Mesenchymal stem cell (in vitro differentiated cells and primary cell): ENCODE data around the gene SYNJ2BP.

Experiments used
- DNase-seq: peaks from one replicate; pipeline ENCODE4 v3.0.0-alpha.2; 2013
- H2AFZ ChIP-seq: one replicate; pipeline ENCODE4 v1.6.1; 2013; ENCODE audit warnings: low read depth, mild to moderate bottlenecking, control low read depth, inconsistent platforms, low read length, moderate library complexity
- H2AK5ac ChIP-seq: 2 replicates; pipeline ENCODE4 v1.6.1; 2013; ENCODE audit warnings: low read length, moderate library complexity, mild to moderate bottlenecking, inconsistent platforms; ENCODE audit not compliant: severe bottlenecking
- H2BK120ac ChIP-seq: one replicate; pipeline ENCODE4 v1.6.1; 2013; ENCODE audit warnings: low read depth, mild to moderate bottlenecking, inconsistent platforms, low read length, moderate library complexity
- H2BK12ac ChIP-seq, 2 experiments: one replicate each; pipeline ENCODE4 v1.6.1; 2013; ENCODE audit warnings: inconsistent platforms in 2 of 2, low read length in 2 of 2, mild to moderate bottlenecking in 2 of 2, moderate library complexity in 2 of 2, control low read depth in 1 of 2
- H2BK15ac ChIP-seq: one replicate; pipeline ENCODE4 v1.6.1; 2013; ENCODE audit warnings: mild to moderate bottlenecking, low read depth, inconsistent platforms; ENCODE audit not compliant: poor library complexity, severe bottlenecking
- H2BK5ac ChIP-seq: 2 replicates; pipeline ENCODE4 v1.6.1; 2013; ENCODE audit warnings: low read depth, mild to moderate bottlenecking, low read length, control low read depth, inconsistent platforms; ENCODE audit not compliant: poor library complexity, severe bottlenecking
- H3K14ac ChIP-seq, 2 experiments: one replicate each; pipeline ENCODE4 v1.6.1; 2013; ENCODE audit warnings: inconsistent platforms in 2 of 2, low read length in 2 of 2, control low read depth in 1 of 2, mild to moderate bottlenecking in 1 of 2, moderate library complexity in 1 of 2
- H3K18ac ChIP-seq, 2 experiments: one replicate each; pipeline ENCODE4 v1.6.1; 2013; ENCODE audit warnings: inconsistent platforms in 2 of 2, low read length in 2 of 2, control low read depth in 1 of 2, low read depth in 1 of 2, mild to moderate bottlenecking in 1 of 2
- H3K23ac ChIP-seq, 2 experiments: one replicate each; pipeline ENCODE4 v1.6.1; 2013; ENCODE audit warnings: inconsistent platforms in 2 of 2, low read length in 2 of 2, mild to moderate bottlenecking in 2 of 2, moderate library complexity in 2 of 2, control low read depth in 1 of 2
- H3K27ac ChIP-seq: 2 replicates; pipeline ENCODE4 v1.5.1; 2013; ENCODE audit warnings: mild to moderate bottlenecking, moderate library complexity, low read length, control low read depth, inconsistent platforms; ENCODE audit not compliant: poor library complexity, severe bottlenecking
- H3K27me3 ChIP-seq, 2 experiments: 2 replicates each; pipeline versions ENCODE4 v1.6.1 to v1.7.0; 2013; ENCODE audit warnings: low read length in 2 of 2, mild to moderate bottlenecking in 2 of 2, moderate library complexity in 2 of 2, control low read depth in 1 of 2, inconsistent platforms in 1 of 2; ENCODE audit not compliant: control insufficient read depth in 1 of 2, insufficient read depth in 1 of 2
- H3K36me3 ChIP-seq, 2 experiments: 2 replicates each; pipeline versions ENCODE4 v1.6.1 to v1.7.0; 2013; ENCODE audit warnings: low read length in 2 of 2, control low read depth in 1 of 2, inconsistent platforms in 1 of 2, low read depth in 1 of 2, mild to moderate bottlenecking in 1 of 2; ENCODE audit not compliant: insufficient read depth in 2 of 2, control insufficient read depth in 1 of 2
- H3K4ac ChIP-seq, 2 experiments: one replicate each; pipeline ENCODE4 v1.6.1; 2013; ENCODE audit warnings: inconsistent platforms in 2 of 2, low read length in 2 of 2, mild to moderate bottlenecking in 2 of 2, moderate library complexity in 2 of 2, control low read depth in 1 of 2, low read depth in 1 of 2
- H3K4me1 ChIP-seq: 2 replicates; pipeline ENCODE4 v1.6.1; 2013; ENCODE audit warnings: low read depth, low read length, control low read depth; ENCODE audit not compliant: control insufficient read depth, insufficient read depth
- H3K4me2 ChIP-seq: 2 replicates; pipeline ENCODE4 v1.6.1; 2013; ENCODE audit warnings: low read length, mild to moderate bottlenecking, inconsistent platforms; ENCODE audit not compliant: poor library complexity, severe bottlenecking
- H3K4me3 ChIP-seq, 2 experiments: 2 replicates each; pipeline versions ENCODE4 v1.5.1 to v1.7.0; 2013; ENCODE audit warnings: low read length in 2 of 2, mild to moderate bottlenecking in 2 of 2, control low read depth in 1 of 2, low read depth in 1 of 2; ENCODE audit not compliant: insufficient read depth in 1 of 2
- H3K79me1 ChIP-seq: replicated peaks from 2 replicates; pipeline ENCODE4 v1.6.1; 2013; ENCODE audit warnings: mild to moderate bottlenecking, control low read depth, low read length, inconsistent platforms; ENCODE audit not compliant: poor library complexity, severe bottlenecking
- H3K9ac ChIP-seq: 2 replicates; pipeline ENCODE4 v1.7.0; 2013; ENCODE audit warnings: mild to moderate bottlenecking, low read length, moderate library complexity
- H3K9me3 ChIP-seq: 2 replicates; pipeline ENCODE4 v1.7.0; 2013; ENCODE audit warnings: mild to moderate bottlenecking, low read length; ENCODE audit not compliant: control insufficient read depth
- H4K8ac ChIP-seq: one replicate; pipeline ENCODE4 v1.6.1; 2013; ENCODE audit warnings: inconsistent platforms, mild to moderate bottlenecking, low read length, moderate library complexity
- H4K91ac ChIP-seq: one replicate; pipeline ENCODE4 v1.6.1; 2013; ENCODE audit warnings: mild to moderate bottlenecking, low read length, inconsistent platforms
- WGBS: methylation state at CpG from one replicate; pipeline ENCODE4 v1.1.7; 2013; ENCODE audit warnings: mixed read lengths; 5-methylcytosine and 5-hydroxymethylcytosine counted together

SYNJ2BP gene

GRCh38 chr14:70401643-70402042 is 15.2 kb downstream of the SYNJ2BP start:
- Histone ChIP-seq H3K36me3 (peaks cover 0 to 22% of the 10 kb centered on the region in 2 experiments), H2BK120ac (no peak overlapping the region), H3K4ac (no peak overlapping the region), H3K27ac (no peak overlapping the region), H2AK5ac (no peak overlapping the region), H2BK5ac (no peak overlapping the region), H3K4me1 (no peaks in the 10 kb centered on the region), H3K4me2 (no peak overlapping the region), H3K79me1 (peaks cover 43% of the 10 kb centered on the region), H3K9me3 (no peaks in the 10 kb centered on the region), H3K18ac (no peak overlapping the region), H3K4me3 (no peak overlapping the region), H3K23ac (no peak overlapping the region), H3K27me3 (no peaks in the 10 kb centered on the region), H4K8ac (no peak overlapping the region), H2AFZ (no peak overlapping the region), H2BK12ac (no peak overlapping the region), H4K91ac (no peak overlapping the region), H2BK15ac (no peak overlapping the region), H3K14ac (no peak overlapping the region), H3K9ac (no peak overlapping the region)
- no peak for DNase-seq
- 99% methylated on average over 3 of the region's 4 CpGs for WGBS

- no peak overlapping the region for H3K4me2 ChIP-seq
- no peak overlapping the region for H3K4ac ChIP-seq
- H3K23ac ChIP-seq = no peak overlapping the region
- no peaks in the 10 kb centered on the region for H3K27me3 ChIP-seq
- no peaks in the 10 kb centered on the region for H3K4me1 ChIP-seq
- H2AFZ ChIP-seq = no peak overlapping the region
- no peak overlapping the region for H4K8ac ChIP-seq
- peaks cover 0 to 22% of the 10 kb centered on the region in 2 experiments for H3K36me3 ChIP-seq
- no peaks in the 10 kb centered on the region for H3K9me3 ChIP-seq
- 95% methylated on average over 19 of the region's 23 CpGs for WGBS
- no peak overlapping the region for H4K91ac ChIP-seq
- no peak overlapping the region for H3K9ac ChIP-seq
- H2BK15ac ChIP-seq = no peak overlapping the region
- H3K14ac ChIP-seq = no peak overlapping the region
- H2AK5ac ChIP-seq = no peak overlapping the region
- no peak overlapping the region for H2BK12ac ChIP-seq
- no peak for DNase-seq
- no peak overlapping the region for H3K27ac ChIP-seq
- no peak overlapping the region for H2BK120ac ChIP-seq
- no peak overlapping the region for H2BK5ac ChIP-seq
- no peak overlapping the region for H3K18ac ChIP-seq
- H3K4me3 ChIP-seq = no peak overlapping the region
- H3K79me1 ChIP-seq = peaks cover 33% of the 10 kb centered on the region
Observed at GRCh38 chr14:70398706-70399431, 18.0 kb downstream of the SYNJ2BP start.

- H3K23ac ChIP-seq = no peak overlapping the region
- no peaks in the 10 kb centered on the region for H3K4me1 ChIP-seq
- no peak overlapping the region for H2BK15ac ChIP-seq
- H2BK120ac ChIP-seq = no peak overlapping the region
- H4K91ac ChIP-seq = no peak overlapping the region
- no peak overlapping the region for H3K18ac ChIP-seq
- DNase-seq = no peak
- no peak overlapping the region for H4K8ac ChIP-seq
- H3K9ac ChIP-seq = no peak overlapping the region
- no peak overlapping the region for H3K4me2 ChIP-seq
- peaks cover 0 to 22% of the 10 kb centered on the region in 2 experiments for H3K36me3 ChIP-seq
- H3K27ac ChIP-seq = no peak overlapping the region
- no peak overlapping the region for H2BK5ac ChIP-seq
- H3K27me3 ChIP-seq = no peaks in the 10 kb centered on the region
- WGBS = 100% methylated on average over 2 of the region's 2 CpGs
- no peak overlapping the region for H3K4ac ChIP-seq
- H3K14ac ChIP-seq = no peak overlapping the region
- H3K4me3 ChIP-seq = no peak overlapping the region
- H2BK12ac ChIP-seq = no peak overlapping the region
- H2AFZ ChIP-seq = no peak overlapping the region
- H3K9me3 ChIP-seq = no peaks in the 10 kb centered on the region
- H3K79me1 ChIP-seq = peaks cover 32% of the 10 kb centered on the region
- no peak overlapping the region for H2AK5ac ChIP-seq
Observed at GRCh38 chr14:70398280-70398679, 18.6 kb downstream of the SYNJ2BP start.

- WGBS = 94% methylated on average over 2 of the region's 2 CpGs
- H3K9ac ChIP-seq = no peak overlapping the region
- H3K4me3 ChIP-seq = no peak overlapping the region
- no peak for DNase-seq
- no peak overlapping the region for H3K18ac ChIP-seq
- no peak overlapping the region for H3K23ac ChIP-seq
- no peaks in the 10 kb centered on the region for H3K4me1 ChIP-seq
- no peak overlapping the region for H3K27ac ChIP-seq
- no peak overlapping the region for H2BK5ac ChIP-seq
- no peak overlapping the region for H3K4me2 ChIP-seq
- H2AK5ac ChIP-seq = no peak overlapping the region
- H2AFZ ChIP-seq = no peak overlapping the region
- no peak overlapping the region for H4K91ac ChIP-seq
- no peaks in the 10 kb centered on the region for H3K9me3 ChIP-seq
- H2BK120ac ChIP-seq = no peak overlapping the region
- H3K27me3 ChIP-seq = no peaks in the 10 kb centered on the region
- H3K79me1 ChIP-seq = peaks cover 32% of the 10 kb centered on the region
- peak overlapping the region; percentile 60 for H4K8ac ChIP-seq
- no peak overlapping the region for H2BK15ac ChIP-seq
- no peak overlapping the region for H2BK12ac ChIP-seq
- H3K4ac ChIP-seq = no peak overlapping the region
- H3K36me3 ChIP-seq = peaks cover 0 to 22% of the 10 kb centered on the region in 2 experiments
- H3K14ac ChIP-seq = no peak overlapping the region
Observed at GRCh38 chr14:70397746-70398145, 19.1 kb downstream of the SYNJ2BP start.
